ENCODE measurements around the gene DACT2.

- TF ChIP-seq, protein P1, sequence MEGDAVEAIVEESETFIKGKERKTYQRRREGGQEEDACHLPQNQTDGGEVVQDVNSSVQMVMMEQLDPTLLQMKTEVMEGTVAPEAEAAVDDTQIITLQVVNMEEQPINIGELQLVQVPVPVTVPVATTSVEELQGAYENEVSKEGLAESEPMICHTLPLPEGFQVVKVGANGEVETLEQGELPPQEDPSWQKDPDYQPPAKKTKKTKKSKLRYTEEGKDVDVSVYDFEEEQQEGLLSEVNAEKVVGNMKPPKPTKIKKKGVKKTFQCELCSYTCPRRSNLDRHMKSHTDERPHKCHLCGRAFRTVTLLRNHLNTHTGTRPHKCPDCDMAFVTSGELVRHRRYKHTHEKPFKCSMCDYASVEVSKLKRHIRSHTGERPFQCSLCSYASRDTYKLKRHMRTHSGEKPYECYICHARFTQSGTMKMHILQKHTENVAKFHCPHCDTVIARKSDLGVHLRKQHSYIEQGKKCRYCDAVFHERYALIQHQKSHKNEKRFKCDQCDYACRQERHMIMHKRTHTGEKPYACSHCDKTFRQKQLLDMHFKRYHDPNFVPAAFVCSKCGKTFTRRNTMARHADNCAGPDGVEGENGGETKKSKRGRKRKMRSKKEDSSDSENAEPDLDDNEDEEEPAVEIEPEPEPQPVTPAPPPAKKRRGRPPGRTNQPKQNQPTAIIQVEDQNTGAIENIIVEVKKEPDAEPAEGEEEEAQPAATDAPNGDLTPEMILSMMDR (IDR thresholded peaks at IDR 0.05 in 4 of 5, conservative IDR thresholded peaks at IDR 0.05 in 1 of 5): no peak
- TF ChIP-seq POLR2A (IDR thresholded peaks at IDR 0.05): no peak
Observed at GRCh38 chr6:168260420-168260987, 59.1 kb downstream of the DACT2 start.

All from gastrocnemius medialis (tissue), 4 donors.